ENCODE measurements around the gene ITPRID1. TPM values are rescaled to one million over a fixed set of nuclear protein-coding genes. Genes with fewer than 3 reads are reported as not detected.

Gene ITPRID1
- total and polyA plus RNA-seq, 7 donors, result 0.60 to 0.71 TPM; not detected in 5

DNA sequence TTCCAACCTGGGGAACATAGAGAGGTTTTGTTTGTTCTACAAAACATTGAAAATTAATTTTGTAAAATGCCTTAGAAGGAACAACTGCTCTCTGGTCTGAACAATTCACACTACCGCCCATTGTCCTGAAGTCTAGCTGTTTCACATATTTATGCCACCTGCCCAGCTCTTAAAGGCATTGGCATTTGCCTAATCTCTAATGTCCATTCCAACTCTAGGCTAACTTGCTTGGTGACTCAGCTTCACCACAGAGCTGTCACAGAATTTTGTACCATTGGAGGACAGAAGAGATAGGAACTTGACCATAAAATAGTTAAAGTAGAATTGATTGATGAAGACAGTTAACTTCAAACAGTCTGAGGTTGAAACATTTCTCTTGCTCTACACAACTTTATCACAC lies 119.6 kb downstream of the ITPRID1 start:
- H3K27ac ChIP-seq, result no peak overlapping the region
- no peaks in the 10 kb centered on the region for H3K9me3 ChIP-seq
- no peaks in the 10 kb centered on the region for H3K27me3 ChIP-seq
- no peaks in the 10 kb centered on the region for H3K4me1 ChIP-seq
- no peak overlapping the region for H3K4me3 ChIP-seq
- 69 to 85% methylated on average over 1 of the region's 1 CpG for WGBS, 2 donors
- no peak for DNase-seq
- intact Hi-C loops (cut with DNase I), result loop anchor here (5.0 kb wide), 2 partner anchors 191 to 501 kb away; no protein-coding TSS in a partner anchor
- no peak for TF ChIP-seq POLR2A (IDR thresholded peaks at IDR 0.05)
- no peak for TF ChIP-seq POLR2AphosphoS5 (IDR thresholded peaks at IDR 0.05)
- no peak for TF ChIP-seq EP300 (IDR thresholded peaks at IDR 0.05)
- TF ChIP-seq, protein P1, sequence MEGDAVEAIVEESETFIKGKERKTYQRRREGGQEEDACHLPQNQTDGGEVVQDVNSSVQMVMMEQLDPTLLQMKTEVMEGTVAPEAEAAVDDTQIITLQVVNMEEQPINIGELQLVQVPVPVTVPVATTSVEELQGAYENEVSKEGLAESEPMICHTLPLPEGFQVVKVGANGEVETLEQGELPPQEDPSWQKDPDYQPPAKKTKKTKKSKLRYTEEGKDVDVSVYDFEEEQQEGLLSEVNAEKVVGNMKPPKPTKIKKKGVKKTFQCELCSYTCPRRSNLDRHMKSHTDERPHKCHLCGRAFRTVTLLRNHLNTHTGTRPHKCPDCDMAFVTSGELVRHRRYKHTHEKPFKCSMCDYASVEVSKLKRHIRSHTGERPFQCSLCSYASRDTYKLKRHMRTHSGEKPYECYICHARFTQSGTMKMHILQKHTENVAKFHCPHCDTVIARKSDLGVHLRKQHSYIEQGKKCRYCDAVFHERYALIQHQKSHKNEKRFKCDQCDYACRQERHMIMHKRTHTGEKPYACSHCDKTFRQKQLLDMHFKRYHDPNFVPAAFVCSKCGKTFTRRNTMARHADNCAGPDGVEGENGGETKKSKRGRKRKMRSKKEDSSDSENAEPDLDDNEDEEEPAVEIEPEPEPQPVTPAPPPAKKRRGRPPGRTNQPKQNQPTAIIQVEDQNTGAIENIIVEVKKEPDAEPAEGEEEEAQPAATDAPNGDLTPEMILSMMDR (IDR thresholded peaks at IDR 0.05), result no peak
- no peaks in the 10 kb centered on the region for H3K36me3 ChIP-seq

- Histone ChIP-seq H3K27me3 (no peaks in the 10 kb centered on the region), H3K9me3 (no peaks in the 10 kb centered on the region), H3K4me3 (no peak overlapping the region), H3K27ac (no peak overlapping the region), H3K36me3 (no peaks in the 10 kb centered on the region), H3K4me1 (no peaks in the 10 kb centered on the region)
- no peak for DNase-seq
- intact Hi-C loops (cut with DNase I), result loop anchor here (5.0 kb wide), 2 partner anchors 192 to 502 kb away; no protein-coding TSS in a partner anchor
- 33 to 44% methylated on average over 2 of the region's 2 CpGs for WGBS, 2 donors
- TF ChIP-seq POLR2AphosphoS5 (IDR thresholded peaks at IDR 0.05) (no peak), EP300 (IDR thresholded peaks at IDR 0.05) (no peak), POLR2A (IDR thresholded peaks at IDR 0.05) (no peak)
- TF ChIP-seq, protein P1 (IDR thresholded peaks at IDR 0.05), result peak; percentile 11 to 36 (median 36)
These were observed 120.1 kb downstream of the ITPRID1 start for GRCh38 chr7:31633894-31634494.

GRCh38 chr7:31640381-31640780 lies 126.5 kb downstream of the ITPRID1 start:
- intact Hi-C loops (cut with DNase I), result no loop called here
- Histone ChIP-seq H3K4me3 (no peak overlapping the region), H3K27me3 (no peaks in the 10 kb centered on the region), H3K4me1 (no peaks in the 10 kb centered on the region), H3K36me3 (no peaks in the 10 kb centered on the region), H3K9me3 (no peaks in the 10 kb centered on the region), H3K27ac (no peak overlapping the region)
- WGBS, 2 donors, result 69 to 81% methylated on average over 3 of the region's 3 CpGs
- DNase-seq, result no peak
- TF ChIP-seq POLR2A (IDR thresholded peaks at IDR 0.05) (no peak), POLR2AphosphoS5 (IDR thresholded peaks at IDR 0.05) (no peak)
- TF ChIP-seq, protein P1 (IDR thresholded peaks at IDR 0.05), result no peak

DNA sequence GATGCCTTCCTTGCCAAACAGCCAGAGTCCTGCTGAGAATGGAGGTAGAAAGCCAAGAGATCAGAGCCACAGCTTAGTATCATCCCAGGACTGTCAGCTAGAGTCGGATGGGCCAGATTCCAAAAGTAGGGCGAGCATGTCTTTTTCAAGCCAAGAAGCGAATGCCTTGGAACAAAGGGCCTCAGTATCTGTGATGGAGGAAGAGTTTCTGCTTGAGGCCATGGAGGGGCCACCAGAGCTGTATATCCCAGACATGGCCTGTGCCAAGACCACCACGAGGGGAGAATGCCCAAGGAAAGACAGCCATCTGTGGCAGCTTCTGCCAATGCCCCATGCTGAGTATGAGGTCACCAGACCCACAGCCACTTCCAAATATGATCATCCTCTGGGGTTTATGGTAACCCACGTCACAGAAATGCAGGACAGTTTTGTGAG lies 128.8 kb downstream of the ITPRID1 start:
- no peak for DNase-seq
- Histone ChIP-seq H3K4me1 (no peaks in the 10 kb centered on the region), H3K4me3 (no peak overlapping the region), H3K27me3 (no peaks in the 10 kb centered on the region), H3K27ac (no peak overlapping the region), H3K36me3 (no peaks in the 10 kb centered on the region), H3K9me3 (no peaks in the 10 kb centered on the region)
- WGBS, 2 donors, result 51 to 54% methylated on average over 5 of the region's 5 CpGs
- TF ChIP-seq, protein P1 (IDR thresholded peaks at IDR 0.05), result no peak
- no peak for TF ChIP-seq POLR2AphosphoS5 (IDR thresholded peaks at IDR 0.05)
- TF ChIP-seq EP300 (IDR thresholded peaks at IDR 0.05), result no peak
- no peak for TF ChIP-seq POLR2A (IDR thresholded peaks at IDR 0.05)
- intact Hi-C loops (cut with DNase I), result no loop called here

GRCh38 chr7:31646942-31647341 lies 133.1 kb downstream of the ITPRID1 start:
- no peak overlapping the region for H3K27ac ChIP-seq
- no peak overlapping the region for H3K4me3 ChIP-seq
- intact Hi-C loops (cut with DNase I), result no loop called here
- H3K27me3 ChIP-seq, result no peaks in the 10 kb centered on the region
- H3K4me1 ChIP-seq, result no peaks in the 10 kb centered on the region
- no peaks in the 10 kb centered on the region for H3K36me3 ChIP-seq
- WGBS, 2 donors, result 95% methylated on average over 4 of the region's 4 CpGs
- TF ChIP-seq POLR2AphosphoS5 (IDR thresholded peaks at IDR 0.05) (no peak), POLR2A (IDR thresholded peaks at IDR 0.05) (no peak), EP300 (IDR thresholded peaks at IDR 0.05) (no peak)
- TF ChIP-seq, protein P1 (IDR thresholded peaks at IDR 0.05), result no peak
- no peak for DNase-seq
- H3K9me3 ChIP-seq, result no peaks in the 10 kb centered on the region
